ENCODE measurements around the gene THADA.

The THADA gene

DNA sequence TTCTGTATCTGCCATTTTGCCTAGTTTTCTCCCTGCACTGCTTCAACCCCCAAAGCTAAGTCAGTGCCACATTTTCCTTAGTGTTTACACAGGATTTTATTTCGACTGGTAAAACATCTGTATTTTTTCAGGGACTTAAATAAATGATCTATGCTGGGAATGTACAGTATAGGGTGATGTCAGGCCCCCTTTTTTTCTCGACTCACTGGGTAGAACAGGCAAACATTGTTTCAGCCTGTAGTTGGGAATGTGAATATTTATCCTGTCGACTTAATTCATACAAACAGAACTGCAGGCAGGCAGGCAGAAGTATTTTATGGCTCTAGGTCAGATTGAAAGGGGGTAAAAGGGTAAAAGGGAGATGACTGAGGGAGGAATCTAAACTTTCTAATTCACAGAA is 245.9 kb downstream of the THADA start:
- Histone ChIP-seq H3K27me3 (ENCODE audit: control insufficient read depth, insufficient read depth, low read length) (no peaks in the 10 kb centered on the region), H3K36me3 (ENCODE audit: control insufficient read depth, insufficient read depth, low read length) (no peaks in the 10 kb centered on the region), H3K9me3 (ENCODE audit: control insufficient read depth, low read length) (no peaks in the 10 kb centered on the region), H3K4me1 (ENCODE audit: control insufficient read depth, insufficient read depth, low read length) (peaks cover 16% of the 10 kb centered on the region), H3K9ac (ENCODE audit: low read length) (peak overlapping the region; percentile 1), H3K4me3 (ENCODE audit: low read length) (no peak overlapping the region)

DNA sequence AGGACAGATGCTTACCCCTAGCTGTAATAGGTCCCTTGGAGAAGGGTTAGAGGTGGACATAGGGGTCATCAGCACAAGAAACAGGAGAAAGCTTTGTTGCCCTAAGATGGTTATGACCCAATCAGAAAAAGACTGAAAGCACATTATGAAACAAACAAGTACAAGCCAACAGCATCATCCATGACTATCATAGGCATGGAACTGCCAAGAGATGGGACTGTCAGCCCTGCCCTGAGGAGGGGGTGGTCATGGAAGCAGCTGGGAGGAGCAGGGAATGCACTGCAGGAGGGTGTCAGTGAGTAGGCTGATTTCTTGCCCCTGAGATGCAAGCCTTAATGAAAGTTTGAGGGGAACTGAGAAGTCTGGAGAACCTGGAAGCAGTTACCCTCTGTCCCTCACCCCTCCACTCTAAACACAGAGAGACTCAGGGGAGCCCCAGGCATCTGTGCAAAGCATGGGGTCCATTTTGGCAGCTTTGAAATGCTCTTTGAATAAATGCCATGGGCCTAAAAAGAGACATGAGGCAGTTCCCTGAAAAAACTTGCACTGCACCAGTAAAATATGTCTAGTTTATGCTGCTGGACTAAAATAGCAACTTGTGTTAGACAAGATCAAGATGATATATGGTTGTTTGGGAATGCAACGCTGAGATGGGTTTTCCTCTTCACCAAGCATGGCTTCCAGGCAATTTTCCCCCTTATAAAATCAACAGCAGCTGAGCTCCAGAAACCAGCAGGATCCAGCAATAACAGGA is 246.8 kb downstream of the THADA start:
- Histone ChIP-seq H3K36me3 (ENCODE audit: control insufficient read depth, insufficient read depth, low read length) (no peaks in the 10 kb centered on the region), H3K4me3 (ENCODE audit: low read length) (no peak overlapping the region), H3K27me3 (ENCODE audit: control insufficient read depth, insufficient read depth, low read length) (no peaks in the 10 kb centered on the region), H3K4me1 (ENCODE audit: control insufficient read depth, insufficient read depth, low read length) (peaks cover 24% of the 10 kb centered on the region), H3K9ac (ENCODE audit: low read length) (no peak overlapping the region), H3K9me3 (ENCODE audit: control insufficient read depth, low read length) (no peaks in the 10 kb centered on the region)

DNA sequence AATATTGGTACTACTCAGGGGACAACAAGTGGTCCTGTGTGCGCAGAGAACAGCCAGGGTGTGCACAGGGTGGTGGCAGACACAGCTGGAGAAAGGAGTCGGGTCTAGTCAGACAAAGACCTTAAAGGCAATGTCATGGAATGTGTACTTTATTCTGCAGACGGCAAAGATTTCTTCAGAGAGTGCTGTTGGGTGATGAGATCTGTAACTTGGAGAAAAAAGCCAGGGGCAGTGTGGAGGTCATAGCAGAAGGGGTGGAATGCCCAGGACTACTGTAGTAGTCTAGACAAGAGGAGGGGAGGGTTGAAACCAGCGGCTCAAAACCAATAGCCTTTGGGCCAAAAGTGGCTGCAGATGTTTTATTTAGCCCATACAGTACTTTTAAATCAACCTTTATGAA is 248.1 kb downstream of the THADA start:
- no peaks in the 10 kb centered on the region for H3K27me3 ChIP-seq (ENCODE audit: control insufficient read depth, insufficient read depth, low read length)
- H3K9ac ChIP-seq (ENCODE audit: low read length) = no peak overlapping the region
- no peaks in the 10 kb centered on the region for H3K9me3 ChIP-seq (ENCODE audit: control insufficient read depth, low read length)
- no peak overlapping the region for H3K4me3 ChIP-seq (ENCODE audit: low read length)
- H3K36me3 ChIP-seq (ENCODE audit: control insufficient read depth, insufficient read depth, low read length) = no peaks in the 10 kb centered on the region
- H3K4me1 ChIP-seq (ENCODE audit: control insufficient read depth, insufficient read depth, low read length) = peaks cover 34% of the 10 kb centered on the region

- no peaks in the 10 kb centered on the region for H3K36me3 ChIP-seq (ENCODE audit: control insufficient read depth, insufficient read depth, low read length)
- no peak overlapping the region for H3K4me3 ChIP-seq (ENCODE audit: low read length)
- no peaks in the 10 kb centered on the region for H3K9me3 ChIP-seq (ENCODE audit: control insufficient read depth, low read length)
- no peak overlapping the region for H3K9ac ChIP-seq (ENCODE audit: low read length)
- H3K27me3 ChIP-seq (ENCODE audit: control insufficient read depth, insufficient read depth, low read length) = no peaks in the 10 kb centered on the region
- peaks cover 34% of the 10 kb centered on the region for H3K4me1 ChIP-seq (ENCODE audit: control insufficient read depth, insufficient read depth, low read length)
Observed at GRCh38 chr2:43346602-43347567, 249.0 kb downstream of the THADA start.

DNA sequence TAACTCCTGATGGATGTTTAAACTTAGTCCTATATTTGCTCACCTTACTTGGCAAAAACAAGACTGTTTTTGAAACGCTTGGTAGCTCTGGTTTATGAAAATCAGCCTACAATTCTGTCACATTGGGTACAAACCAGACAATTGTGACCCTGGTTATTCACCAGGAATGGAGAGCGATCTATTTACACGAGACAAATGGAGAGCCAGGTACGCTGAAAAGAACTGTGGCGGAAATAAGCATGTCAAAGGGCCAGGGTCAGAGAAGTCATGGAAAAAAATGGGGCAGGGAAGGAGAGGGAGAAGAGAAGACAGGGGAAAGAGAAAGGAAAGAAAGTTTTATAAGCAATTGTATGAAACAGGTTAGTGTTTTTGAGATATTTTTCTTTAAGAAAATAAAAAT is 250.0 kb downstream of the THADA start:
- Histone ChIP-seq H3K4me1 (ENCODE audit: control insufficient read depth, insufficient read depth, low read length) (peaks cover 34% of the 10 kb centered on the region), H3K27me3 (ENCODE audit: control insufficient read depth, insufficient read depth, low read length) (no peaks in the 10 kb centered on the region), H3K9ac (ENCODE audit: low read length) (no peak overlapping the region), H3K9me3 (ENCODE audit: control insufficient read depth, low read length) (no peaks in the 10 kb centered on the region), H3K4me3 (ENCODE audit: low read length) (no peak overlapping the region), H3K36me3 (ENCODE audit: control insufficient read depth, insufficient read depth, low read length) (no peaks in the 10 kb centered on the region)

DNA sequence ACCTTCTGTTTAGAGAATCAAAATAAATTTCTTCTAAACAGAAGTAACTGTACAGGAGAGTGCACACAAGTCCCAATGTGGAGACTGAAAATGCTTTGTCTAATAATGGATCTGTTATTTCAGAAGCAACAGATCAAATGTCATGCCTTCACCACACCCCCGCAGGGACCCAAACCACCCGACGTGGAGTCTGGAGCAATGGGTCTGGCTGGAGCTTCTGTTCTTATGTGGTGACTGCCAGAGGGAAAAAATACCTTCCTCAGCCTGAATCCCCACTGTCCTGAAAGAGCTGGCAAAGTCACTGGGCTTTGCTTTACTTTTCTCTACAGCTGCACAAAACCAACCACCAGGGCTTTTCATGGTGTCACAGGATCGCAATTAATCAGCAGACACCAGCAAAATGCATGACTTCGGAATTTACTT is 250.4 kb downstream of the THADA start:
- Histone ChIP-seq H3K4me1 (ENCODE audit: control insufficient read depth, insufficient read depth, low read length) (peaks cover 30% of the 10 kb centered on the region), H3K36me3 (ENCODE audit: control insufficient read depth, insufficient read depth, low read length) (no peaks in the 10 kb centered on the region), H3K9me3 (ENCODE audit: control insufficient read depth, low read length) (no peaks in the 10 kb centered on the region), H3K9ac (ENCODE audit: low read length) (no peak overlapping the region), H3K27me3 (ENCODE audit: control insufficient read depth, insufficient read depth, low read length) (no peaks in the 10 kb centered on the region), H3K4me3 (ENCODE audit: low read length) (no peak overlapping the region)

GRCh38 chr2:43344868-43345373 is 250.9 kb downstream of the THADA start:
- Histone ChIP-seq H3K36me3 (ENCODE audit: control insufficient read depth, insufficient read depth, low read length) (no peaks in the 10 kb centered on the region), H3K4me3 (ENCODE audit: low read length) (no peak overlapping the region), H3K9ac (ENCODE audit: low read length) (no peak overlapping the region)

GRCh38 chr2:43343573-43344304 is 252.1 kb downstream of the THADA start:
- Histone ChIP-seq H3K4me3 (ENCODE audit: low read length) (no peak overlapping the region), H3K9me3 (ENCODE audit: control insufficient read depth, low read length) (no peaks in the 10 kb centered on the region), H3K9ac (ENCODE audit: low read length) (no peak overlapping the region), H3K27me3 (ENCODE audit: control insufficient read depth, insufficient read depth, low read length) (no peaks in the 10 kb centered on the region), H3K36me3 (ENCODE audit: control insufficient read depth, insufficient read depth, low read length) (no peaks in the 10 kb centered on the region), H3K4me1 (ENCODE audit: control insufficient read depth, insufficient read depth, low read length) (peaks cover 26% of the 10 kb centered on the region)

More at GRCh38 chr2:43344868-43345373, 250.9 kb downstream of the THADA start:
- H3K27me3 ChIP-seq (ENCODE audit: control insufficient read depth, insufficient read depth, low read length) = no peaks in the 10 kb centered on the region
- H3K4me1 ChIP-seq (ENCODE audit: control insufficient read depth, insufficient read depth, low read length) = peaks cover 26% of the 10 kb centered on the region
- no peaks in the 10 kb centered on the region for H3K9me3 ChIP-seq (ENCODE audit: control insufficient read depth, low read length)

DNA sequence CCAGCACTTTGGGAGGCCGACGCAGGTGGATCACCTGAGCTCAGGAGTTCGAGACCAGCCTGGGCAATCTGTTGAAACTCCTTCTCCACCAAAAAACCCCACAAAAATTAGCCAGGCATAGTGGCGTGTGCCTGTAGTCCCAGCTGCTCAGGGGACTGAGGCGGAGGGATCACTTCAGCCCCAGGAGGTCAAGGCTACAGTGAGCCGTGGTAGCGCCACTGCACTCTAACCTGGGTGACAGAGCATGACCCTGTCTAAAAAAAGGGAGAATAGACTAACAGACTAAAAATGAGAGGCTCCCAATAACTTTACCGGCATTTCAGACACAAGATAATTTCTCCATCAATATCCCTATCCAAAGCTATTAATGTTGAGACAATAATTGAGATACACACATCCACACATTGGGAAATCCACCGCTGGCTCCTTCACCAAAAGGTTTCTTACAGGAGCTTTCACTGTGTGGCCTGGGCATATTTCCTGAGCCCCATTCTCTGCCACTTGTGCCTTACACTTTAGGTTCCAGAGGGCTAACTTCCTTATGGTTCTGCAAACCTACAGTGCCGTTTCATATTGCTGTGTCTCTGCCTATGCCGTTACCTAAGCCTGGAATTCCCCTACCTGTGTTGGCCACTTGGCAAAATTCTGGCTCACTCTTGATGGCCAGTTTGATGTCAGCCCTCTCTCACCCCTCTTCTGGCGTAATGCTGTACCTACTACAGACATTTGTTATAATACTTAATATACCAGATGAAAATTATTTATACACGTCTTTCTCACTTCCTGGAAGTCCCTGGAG is 253.7 kb downstream of the THADA start:
- Histone ChIP-seq H3K9me3 (ENCODE audit: control insufficient read depth, low read length) (no peaks in the 10 kb centered on the region), H3K4me1 (ENCODE audit: control insufficient read depth, insufficient read depth, low read length) (peaks cover 26% of the 10 kb centered on the region), H3K27me3 (ENCODE audit: control insufficient read depth, insufficient read depth, low read length) (no peaks in the 10 kb centered on the region), H3K36me3 (ENCODE audit: control insufficient read depth, insufficient read depth, low read length) (no peaks in the 10 kb centered on the region), H3K9ac (ENCODE audit: low read length) (no peak overlapping the region), H3K4me3 (ENCODE audit: low read length) (no peak overlapping the region)

DNA sequence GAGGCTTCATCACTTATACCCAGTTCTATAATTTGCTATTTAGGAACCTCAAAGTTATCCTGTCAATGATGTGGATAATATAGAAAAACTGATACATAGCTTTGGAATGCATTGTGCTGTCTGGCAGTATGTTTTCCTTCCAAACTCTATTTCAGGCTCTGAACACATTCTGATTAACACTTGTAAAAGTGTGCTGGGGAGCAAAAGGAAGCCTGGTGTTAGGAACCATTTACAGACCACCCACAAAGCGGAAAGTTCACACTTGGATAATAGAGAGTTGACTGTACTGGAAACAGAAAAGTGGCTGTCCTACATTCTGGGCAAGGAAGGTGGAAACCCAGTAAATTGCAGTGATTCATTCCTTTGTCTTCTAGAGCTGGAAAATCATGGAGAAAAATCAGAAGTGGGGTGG is 254.9 kb downstream of the THADA start:
- Histone ChIP-seq H3K4me3 (ENCODE audit: low read length) (no peak overlapping the region), H3K27me3 (ENCODE audit: control insufficient read depth, insufficient read depth, low read length) (no peaks in the 10 kb centered on the region), H3K9ac (ENCODE audit: low read length) (no peak overlapping the region), H3K4me1 (ENCODE audit: control insufficient read depth, insufficient read depth, low read length) (peaks cover 26% of the 10 kb centered on the region), H3K9me3 (ENCODE audit: control insufficient read depth, low read length) (no peaks in the 10 kb centered on the region), H3K36me3 (ENCODE audit: control insufficient read depth, insufficient read depth, low read length) (no peaks in the 10 kb centered on the region)

DNA sequence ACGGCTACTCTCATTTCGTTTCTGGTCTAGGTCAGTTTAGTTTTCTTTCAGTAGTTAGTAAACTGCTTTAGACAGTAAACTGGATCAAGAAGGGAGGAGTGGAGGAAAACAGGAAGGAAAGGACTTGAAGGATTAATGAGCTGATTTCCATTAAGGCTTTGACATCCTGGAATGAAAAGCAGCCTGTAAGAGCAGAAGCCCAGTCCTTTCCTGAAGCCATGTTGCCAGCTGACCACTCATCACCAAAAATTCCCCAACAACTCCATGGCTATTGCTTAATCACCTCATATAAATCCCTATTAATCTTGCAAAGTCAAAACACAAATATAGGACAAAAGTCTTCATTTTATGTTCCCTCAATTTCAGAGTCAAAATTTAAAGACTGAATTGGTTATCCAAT is 255.8 kb downstream of the THADA start:
- Histone ChIP-seq H3K9ac (ENCODE audit: low read length) (no peak overlapping the region), H3K9me3 (ENCODE audit: control insufficient read depth, low read length) (no peaks in the 10 kb centered on the region)

More for the DNA sequence above, 255.8 kb downstream of the THADA start:
- no peak overlapping the region for H3K4me3 ChIP-seq (ENCODE audit: low read length)
- no peaks in the 10 kb centered on the region for H3K27me3 ChIP-seq (ENCODE audit: control insufficient read depth, insufficient read depth, low read length)
- H3K36me3 ChIP-seq (ENCODE audit: control insufficient read depth, insufficient read depth, low read length) = no peaks in the 10 kb centered on the region
- peaks cover 20% of the 10 kb centered on the region for H3K4me1 ChIP-seq (ENCODE audit: control insufficient read depth, insufficient read depth, low read length)
